OCI-LY7 (cell line): ENCODE results near the gene MACF1. TPM values are rescaled to one million over a fixed set of nuclear protein-coding genes. Genes with fewer than 3 reads are reported as not detected.

ENCODE experiments used
- BruUV-seq: library from RNA; stranded (reverse); fragments of 400-500 nt; replicated peaks from 2 replicates; lab custom pipeline; 2021; lab: Mats Ljungman, UMichigan
- CTCF ChIA-PET: fragments of 300-600 bp; sonication (Branson Sonifier 250); formaldehyde crosslinking; loops from one replicate; lab custom pipeline; 2022; ENCODE audit warnings: antibody characterized with exemption; ENCODE audit not compliant: unreplicated experiment; lab: Charles Lee
- POLR2A ChIA-PET: fragments of 300-600 bp; sonication (Branson Sonifier 250); formaldehyde crosslinking; loops from one replicate; lab custom pipeline; 2022; ENCODE audit warnings: antibody characterized with exemption; lab: Charles Lee
- DNase-seq: peaks from one replicate; pipeline ENCODE4 v3.0.0-alpha.2; 2015; ENCODE audit warnings: low spot score
- H2AFZ ChIP-seq: fragments of 200-600 bp; sonication (generic), shearing (Covaris generic); 2 replicates; pipeline ENCODE4 v1.6.1; 2014; ENCODE audit warnings: mild to moderate bottlenecking, antibody characterized with exemption, low read length, moderate library complexity
- H3K27ac ChIP-seq: fragments of 200-600 bp; sonication (generic); 2 replicates; pipeline ENCODE4 v1.5.1; 2014; ENCODE audit warnings: mixed run types, low read depth, mild to moderate bottlenecking, moderate library complexity, low read length, inconsistent platforms; ENCODE audit not compliant: poor library complexity, severe bottlenecking
- H3K36me3 ChIP-seq: fragments of 200-600 bp; sonication (generic); 2 replicates; pipeline ENCODE4 v1.6.1; 2014; ENCODE audit warnings: mild to moderate bottlenecking, antibody characterized with exemption, low read length, moderate library complexity, mixed read lengths; ENCODE audit not compliant: insufficient read depth
- H3K4me1 ChIP-seq: fragments of 200-600 bp; sonication (generic); 2 replicates; pipeline ENCODE4 v1.5.1; 2014; ENCODE audit warnings: mild to moderate bottlenecking, low read length; ENCODE audit not compliant: insufficient read depth, poor library complexity, severe bottlenecking
- H3K4me2 ChIP-seq: fragments of 200-600 bp; sonication (generic); 2 replicates; pipeline ENCODE4 v1.6.1; 2014; ENCODE audit warnings: mild to moderate bottlenecking, low read length
- H3K4me3 ChIP-seq: fragments of 200-600 bp; sonication (generic); 2 replicates; pipeline ENCODE4 v1.5.1; 2014; ENCODE audit warnings: mild to moderate bottlenecking, low read depth, low read length; ENCODE audit not compliant: poor library complexity, severe bottlenecking
- H3K79me2 ChIP-seq: fragments of 200-600 bp; sonication (generic); 2 replicates; pipeline ENCODE4 v1.6.1; 2016; ENCODE audit warnings: low read depth, mild to moderate bottlenecking, low read length, moderate library complexity, mixed read lengths; ENCODE audit not compliant: insufficient read depth
- H3K9me2 ChIP-seq: fragments of 200-600 bp; sonication (generic); 2 replicates; pipeline ENCODE4 v1.6.1; 2016; ENCODE audit warnings: mild to moderate bottlenecking, low read length, mixed read lengths; ENCODE audit not compliant: insufficient read depth
- H3K9me3 ChIP-seq: fragments of 200-600 bp; sonication (generic); 2 replicates; pipeline ENCODE4 v1.6.1; 2014; ENCODE audit warnings: mild to moderate bottlenecking, mixed run types, low read length, mixed read lengths
- H4K20me1 ChIP-seq: fragments of 200-600 bp; sonication (generic); 2 replicates; pipeline ENCODE4 v1.6.1; 2014; ENCODE audit warnings: mild to moderate bottlenecking, antibody characterized with exemption, low read length, moderate library complexity, mixed read lengths; ENCODE audit not compliant: insufficient read depth
- CTCF ChIP-seq: fragments of 200-600 bp; sonication (generic); conservative IDR thresholded peaks from 2 replicates; pipeline ENCODE4 v1.5.1; 2014; ENCODE audit warnings: mild to moderate bottlenecking, antibody characterized with exemption, low read length, moderate library complexity, mixed read lengths
- EZH2phosphoT487 ChIP-seq: fragments of 200-600 bp; sonication (generic); IDR thresholded peaks from 2 replicates; pipeline ENCODE4 v1.6.1; 2018; ENCODE audit warnings: low read depth, borderline replicate concordance, mild to moderate bottlenecking, mixed run types, antibody characterized with exemption, low read length, moderate library complexity, mixed read lengths
- intact Hi-C: fragments of 100-400 bp; cut with micrococcal nuclease; formaldehyde crosslinking; loops from one replicate; pipeline ENCODE4 v1.10.0; 2022; ENCODE audit not compliant: unreplicated experiment
- total RNA-seq, 2 experiments: library from RNA; depleted of rRNA in 1 of 2; stranded (reverse); fragments of >200 nt in 1 of 2; shearing (Covaris generic) in 1 of 2; gene quantifications; 2 replicates each; pipeline ENCODE4 v1.2.3, GENCODE V29; 2014 to 2022

Gene MACF1
- total RNA-seq, 2 experiments from 2014 or later, result 211 to 220 TPM

- H3K9me2 ChIP-seq, result no peaks in the 10 kb centered on the region
- no peak overlapping the region for H3K4me3 ChIP-seq
- DNase-seq, result no peak
- no peak overlapping the region for H3K4me2 ChIP-seq
- peaks cover 97% of the 10 kb centered on the region for H3K36me3 ChIP-seq
- H3K9me3 ChIP-seq, result no peaks in the 10 kb centered on the region
- ChIA-PET POLR2A (interaction anchor here (0.6 kb wide), 1 partner anchor 51 kb away, joined by 3 read pairs; no protein-coding TSS in a partner anchor), CTCF (interaction anchor here (0.5 kb wide), 1 partner anchor 111 kb away, joined by 3 read pairs; no protein-coding TSS in a partner anchor)
- no peak overlapping the region for H3K27ac ChIP-seq
- H2AFZ ChIP-seq, result no peak overlapping the region
- BruUV-seq, result no TSS peak
- no peaks in the 10 kb centered on the region for H3K79me2 ChIP-seq
- TF ChIP-seq CTCF (no peak), EZH2phosphoT487 (no peak)
- intact Hi-C loops, result no loop called here
- no peaks in the 10 kb centered on the region for H4K20me1 ChIP-seq
- H3K4me1 ChIP-seq, result no peaks in the 10 kb centered on the region
Observed at GRCh38 chr1:39287541-39287940, 83.0 kb downstream of the MACF1 start.

DNA sequence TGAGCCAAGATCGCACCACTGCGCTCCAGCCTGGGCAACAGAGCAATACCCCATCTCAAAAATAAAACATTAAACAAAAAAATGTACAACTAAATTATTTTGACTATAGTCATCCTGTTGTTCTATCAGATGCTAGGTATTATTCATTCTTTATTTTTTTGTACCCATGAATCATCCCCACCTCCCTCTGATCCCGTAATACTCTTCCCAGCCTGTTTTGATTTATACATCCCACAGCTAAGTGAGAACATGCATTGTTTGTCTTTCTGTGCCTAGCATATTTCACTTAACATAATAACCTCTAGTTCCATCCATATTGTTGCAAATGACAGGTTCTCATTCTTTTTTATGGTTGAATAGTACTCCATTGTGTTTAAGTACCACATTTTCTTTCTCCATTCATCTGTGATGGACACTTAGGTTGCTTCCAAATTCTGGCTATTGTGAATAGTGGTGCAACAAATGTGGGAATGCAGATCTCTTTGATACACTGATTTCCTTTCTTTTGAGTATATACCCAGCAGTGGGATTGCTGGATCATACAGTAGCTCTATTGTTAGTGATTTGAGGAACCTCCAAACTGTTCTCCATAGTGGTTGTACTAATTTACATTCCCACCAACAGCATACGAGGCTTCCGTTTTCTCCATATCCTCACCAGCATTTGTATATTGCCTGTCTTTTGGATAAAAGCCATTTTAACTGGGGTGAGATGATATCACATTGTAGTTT lies 84.4 kb downstream of the MACF1 start:
- no peak for DNase-seq
- no peak overlapping the region for H3K27ac ChIP-seq
- H3K36me3 ChIP-seq, result peaks cover 97% of the 10 kb centered on the region
- no peak overlapping the region for H3K4me2 ChIP-seq
- H3K79me2 ChIP-seq, result no peaks in the 10 kb centered on the region
- H3K9me2 ChIP-seq, result no peaks in the 10 kb centered on the region
- H2AFZ ChIP-seq, result no peak overlapping the region
- no peak overlapping the region for H3K4me3 ChIP-seq
- H3K4me1 ChIP-seq, result no peaks in the 10 kb centered on the region
- H4K20me1 ChIP-seq, result no peaks in the 10 kb centered on the region
- ChIA-PET POLR2A (no interaction called here), CTCF (no interaction called here)
- BruUV-seq, result no TSS peak
- H3K9me3 ChIP-seq, result no peaks in the 10 kb centered on the region
- TF ChIP-seq CTCF (no peak), EZH2phosphoT487 (no peak)
- intact Hi-C loops, result no loop called here

DNA sequence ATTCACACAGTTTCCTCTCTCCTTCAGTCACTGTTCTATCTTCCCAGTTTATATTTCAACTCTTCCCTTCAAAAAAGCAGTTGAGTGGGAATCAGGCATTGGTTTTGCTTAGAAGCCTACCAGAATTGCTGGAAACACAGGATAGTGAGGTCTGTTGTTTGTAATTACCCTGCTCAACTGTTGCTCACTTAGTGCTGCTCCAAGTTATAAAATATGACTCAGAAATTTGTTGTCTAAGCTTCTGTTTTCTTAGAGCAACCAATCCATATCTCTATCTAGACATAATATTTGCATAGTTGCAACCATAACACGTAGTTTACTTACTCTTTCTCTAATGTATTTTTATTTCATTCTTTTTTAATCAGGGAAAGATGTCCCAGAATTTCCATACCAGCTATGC lies 87.9 kb downstream of the MACF1 start:
- TF ChIP-seq EZH2phosphoT487 (no peak), CTCF (no peak)
- CTCF ChIA-PET, result no interaction called here
- Histone ChIP-seq H3K9me3 (no peaks in the 10 kb centered on the region), H3K9me2 (no peaks in the 10 kb centered on the region), H3K79me2 (no peaks in the 10 kb centered on the region), H4K20me1 (no peaks in the 10 kb centered on the region), H3K36me3 (peaks cover 89% of the 10 kb centered on the region), H2AFZ (no peak overlapping the region), H3K4me2 (no peak overlapping the region), H3K4me3 (no peak overlapping the region), H3K4me1 (no peaks in the 10 kb centered on the region), H3K27ac (no peak overlapping the region)
- no peak for DNase-seq
- POLR2A ChIA-PET, result interaction anchor here (0.6 kb wide), 1 partner anchor 56 kb away, joined by 3 read pairs; no protein-coding TSS in a partner anchor
- BruUV-seq, result no TSS peak
- intact Hi-C loops, result no loop called here
